GM19025 (cell line): ENCODE measurements around the gene AGAP1.

Experiments
- ATAC-seq: cut with Tn5 transposase; IDR thresholded peaks from one replicate; pipeline ENCODE4 v1.9.1; 2021; ENCODE audit warnings: mild to moderate bottlenecking, low read depth, moderate library complexity; ENCODE audit not compliant: unreplicated experiment

Gene AGAP1

GRCh38 chr2:236176417-236176816 lies 682.6 kb downstream of the AGAP1 start:
- ATAC-seq: no peak

GRCh38 chr2:236176951-236177350 lies 683.1 kb downstream of the AGAP1 start:
- no peak for ATAC-seq

DNA sequence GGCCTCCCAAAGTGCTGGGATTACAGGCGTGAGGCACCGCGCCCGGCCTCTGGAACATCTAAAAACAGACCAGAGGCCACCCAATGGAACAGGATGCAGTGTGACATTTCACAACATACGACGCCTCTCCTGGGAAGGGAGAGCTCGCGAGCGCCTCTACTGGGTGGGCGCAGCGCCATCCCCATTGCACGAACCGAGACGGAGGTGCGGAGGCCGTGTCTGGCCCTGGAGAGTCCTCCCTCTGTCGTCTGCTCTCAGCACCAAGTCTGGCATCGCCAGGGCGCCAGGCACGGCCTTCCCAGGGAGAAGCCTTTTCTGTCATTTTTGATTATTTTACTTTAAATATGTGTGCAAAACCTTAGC lies 683.7 kb downstream of the AGAP1 start:
- ATAC-seq: no peak

GRCh38 chr2:236177967-236178889 lies 684.4 kb downstream of the AGAP1 start:
- no peak for ATAC-seq

DNA sequence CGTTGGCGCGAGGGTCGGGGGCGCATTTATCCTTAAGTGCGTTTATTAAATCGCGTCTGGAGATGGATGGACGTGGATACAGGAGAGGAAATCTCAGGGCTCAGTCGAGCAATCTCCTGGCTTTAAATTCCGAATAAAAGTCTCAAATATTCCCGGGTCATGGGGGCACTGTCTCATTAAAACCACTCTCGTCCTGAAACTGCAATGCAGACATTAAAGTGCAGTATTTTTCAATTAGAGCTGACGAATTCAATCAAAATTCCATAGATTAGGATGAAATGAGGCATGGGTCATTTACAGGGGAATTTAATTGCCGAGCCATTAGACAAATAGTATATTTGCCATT lies 685.0 kb downstream of the AGAP1 start:
- no peak for ATAC-seq

- no peak for ATAC-seq
Observed at GRCh38 chr2:236179236-236180075, 685.6 kb downstream of the AGAP1 start.

- no peak for ATAC-seq
Observed at GRCh38 chr2:236180076-236180816, 686.4 kb downstream of the AGAP1 start.

DNA sequence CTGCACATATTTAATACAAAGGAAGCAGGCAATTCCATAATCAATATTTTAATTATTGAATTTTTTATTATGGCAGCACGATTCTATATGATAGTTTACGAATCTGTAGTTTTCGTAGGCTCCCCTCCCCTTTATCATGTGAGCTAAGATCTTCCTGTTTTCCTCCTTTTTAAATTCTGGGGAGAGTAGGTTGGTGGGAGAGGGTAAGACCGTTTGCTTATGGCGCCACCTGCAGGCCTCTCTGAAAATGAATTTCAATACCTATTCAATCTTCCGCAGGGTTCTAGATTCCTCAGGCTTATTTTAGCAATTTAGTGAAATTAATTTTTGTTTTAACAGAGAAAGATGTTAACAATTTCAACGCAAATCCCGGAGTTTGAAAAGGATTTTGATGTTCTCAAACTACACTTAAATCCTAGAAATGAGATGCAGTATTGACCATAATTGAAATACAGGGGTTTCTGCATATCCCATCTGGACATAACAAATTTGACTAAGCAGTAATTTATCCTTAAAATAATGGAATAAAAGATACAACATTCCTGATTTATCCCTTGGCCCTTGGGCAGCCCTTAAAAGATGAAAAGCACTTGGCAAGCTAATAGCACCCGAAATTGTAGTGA lies 687.1 kb downstream of the AGAP1 start:
- ATAC-seq: no peak
